ENCODE data around the gene CA12.

DNA sequence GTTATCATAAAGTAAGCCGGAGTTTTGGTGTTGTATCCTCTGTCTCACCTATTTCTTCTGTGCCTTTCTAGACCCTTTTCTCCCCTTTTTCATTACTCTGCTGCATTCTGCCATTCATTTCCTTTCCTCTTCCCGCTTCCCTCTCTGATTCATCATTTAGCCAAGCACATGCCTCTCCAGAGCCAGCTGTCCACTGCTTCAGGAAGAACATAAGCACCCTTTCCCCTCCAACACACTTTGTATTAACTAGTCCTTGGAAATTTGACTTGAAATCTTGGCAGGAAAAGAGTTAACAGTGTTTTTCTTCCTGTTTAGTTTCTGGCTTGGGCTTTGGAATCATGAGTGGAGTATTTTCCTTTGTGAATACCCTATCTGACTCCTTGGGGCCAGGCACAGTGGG lies 94.5 kb downstream of the CA12 start:
- no peak for TF ChIP-seq CTCF (conservative IDR thresholded peaks at IDR 0.05 in 1 of 2, IDR thresholded peaks at IDR 0.05 in 1 of 2; ENCODE audit: extremely low read depth in 1 of 2, insufficient read depth in 1 of 2, low read depth in 1 of 2, low read length in 2 of 2)
- no peak for TF ChIP-seq EZH2 (IDR thresholded peaks at IDR 0.05; ENCODE audit: borderline replicate concordance, low read length)

Data from mammary epithelial cell (primary cell).